CD4-positive, alpha-beta T cell (primary cell): ENCODE measurements around the gene TMEM168. TPM values are rescaled to one million over a fixed set of nuclear protein-coding genes. Genes with fewer than 3 reads are reported as not detected.

Experiments used
- ATAC-seq: fragments of 200-7000 bp; cut with Tn5 transposase; one replicate; pipeline ENCODE4 v1.10.0; 2022; ENCODE audit warnings: mild to moderate bottlenecking; ENCODE audit not compliant: poor library complexity
- CTCF ChIA-PET: fragments of 350-600 bp; sonication (Branson Sonifier 250); formaldehyde crosslinking; loops from one replicate; lab custom pipeline; 2021; ENCODE audit warnings: antibody characterized with exemption, inconsistent platforms; lab: Charles Lee
- POLR2A ChIA-PET: fragments of 350-600 bp; sonication (Branson Sonifier 250); formaldehyde crosslinking; loops from one replicate; lab custom pipeline; 2021; ENCODE audit warnings: antibody characterized with exemption, inconsistent platforms; lab: Charles Lee
- DNase-seq, 14 experiments: peaks; one replicate each; pipeline ENCODE4 v3.0.0-alpha.2; 2013 to 2020; ENCODE audit warnings: mixed read lengths in 2 of 14
- H3K27ac ChIP-seq, 2 donors: one replicate each; pipeline versions ENCODE4 v1.5.1 to v1.7.0; 2013; ENCODE audit warnings: low read length in 2 of 2, low read depth in 1 of 2, mild to moderate bottlenecking in 1 of 2
- H3K27me3 ChIP-seq, 2 experiments: 1 replicate in 1 of 2; 2 replicates in 1 of 2; pipeline versions ENCODE4 v1.6.1 to v1.7.0; 2013; ENCODE audit warnings: low read length in 2 of 2, control low read depth in 1 of 2, mild to moderate bottlenecking in 1 of 2, moderate library complexity in 1 of 2; ENCODE audit not compliant: insufficient read depth in 2 of 2, control insufficient read depth in 1 of 2
- H3K36me3 ChIP-seq: one replicate; pipeline ENCODE4 v1.6.1; 2013; ENCODE audit warnings: low read length, control low read depth; ENCODE audit not compliant: insufficient read depth
- H3K4me1 ChIP-seq: one replicate; pipeline ENCODE4 v1.6.1; 2013; ENCODE audit warnings: low read length, control low read depth; ENCODE audit not compliant: insufficient read depth
- H3K4me3 ChIP-seq: one replicate; pipeline ENCODE4 v1.5.1; 2013; ENCODE audit warnings: mild to moderate bottlenecking, low read length, moderate library complexity
- H3K9me3 ChIP-seq, 2 experiments: 1 replicate in 1 of 2; 2 replicates in 1 of 2; pipeline versions ENCODE4 v1.6.1 to v1.7.0; 2013; ENCODE audit warnings: low read length in 2 of 2, mild to moderate bottlenecking in 2 of 2, control low read depth in 1 of 2, moderate library complexity in 1 of 2; ENCODE audit not compliant: control insufficient read depth in 1 of 2, insufficient read depth in 1 of 2
- H3K27ac Mint-ChIP-seq: one replicate; pipeline ENCODE4 v1.8.0; 2020; ENCODE audit warnings: mixed read lengths
- H3K27me3 Mint-ChIP-seq: one replicate; pipeline ENCODE4 v1.8.0; 2021; ENCODE audit warnings: mixed read lengths
- H3K36me3 Mint-ChIP-seq: one replicate; pipeline ENCODE4 v1.8.0; 2021; ENCODE audit warnings: low read depth, mixed read lengths
- H3K4me1 Mint-ChIP-seq: one replicate; pipeline ENCODE4 v1.8.0; 2021; ENCODE audit warnings: low read depth, mixed read lengths
- H3K4me3 Mint-ChIP-seq: one replicate; pipeline ENCODE4 v1.8.0; 2020; ENCODE audit warnings: mild to moderate bottlenecking, mixed read lengths
- H3K9me3 Mint-ChIP-seq: one replicate; pipeline ENCODE4 v1.8.0; 2020; ENCODE audit warnings: mixed read lengths
- CTCF ChIP-seq: fragments of 200-600 bp; IDR thresholded peaks from one replicate; pipeline ENCODE4 v1.8.0; 2022; ENCODE audit warnings: antibody characterized with exemption, mild to moderate bottlenecking
- intact Hi-C, 2 experiments: fragments of 100-400 bp; cut with DNase I in 1 of 2; cut with micrococcal nuclease in 1 of 2; formaldehyde crosslinking; loops; one replicate each; pipeline versions ENCODE4 v1.15.1 to v1.9.0; 2023 to 2025; cut with DNase I, micrococcal nuclease
- total RNA-seq, 174 experiments: library from RNA in 2 of 174; stranded (reverse) in 2 of 174; gene quantifications; one replicate each; pipeline ENCODE4 v1.2.3 and lab custom pipeline; 2021 to 2026

TMEM168 gene
- total RNA-seq, 2 experiments from 2014 or later = 11.5 to 11.9 TPM

DNA sequence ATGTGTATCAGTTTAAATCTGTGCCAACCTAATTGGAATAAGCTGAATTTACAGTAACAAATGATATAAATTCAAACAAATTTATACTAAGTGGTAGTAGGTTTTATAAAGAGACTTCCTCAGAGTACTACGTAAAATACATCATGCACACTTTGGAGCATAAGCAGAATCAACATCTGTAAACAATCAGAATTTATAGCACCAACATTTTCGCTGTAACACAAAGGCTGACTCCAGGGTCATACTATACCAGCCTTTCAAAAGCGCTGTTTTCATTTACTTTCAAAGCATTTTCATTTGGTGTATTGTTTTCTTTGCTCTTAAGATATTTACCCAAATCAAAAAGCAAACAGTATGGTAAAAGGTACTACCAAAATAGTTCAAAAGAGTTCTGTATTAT, 29.3 kb upstream of the TMEM168 start:
- no peaks in the 10 kb centered on the region for H3K4me1 ChIP-seq
- ChIA-PET POLR2A (no interaction called here), CTCF (no interaction called here)
- peaks cover 10 to 11% of the 10 kb centered on the region in 2 experiments for H3K9me3 ChIP-seq
- DNase-seq (no peak), ATAC-seq (no peak)
- Mint-ChIP-seq H3K4me3 (no peak overlapping the region), H3K4me1 (no peaks in the 10 kb centered on the region), H3K9me3 (peaks cover 6% of the 10 kb centered on the region), H3K36me3 (peaks cover 66% of the 10 kb centered on the region), H3K27me3 (no peaks in the 10 kb centered on the region), H3K27ac (no peak overlapping the region)
- no peaks in the 10 kb centered on the region for H3K27me3 ChIP-seq
- TF ChIP-seq CTCF = no peak
- intact Hi-C loops = no loop called here
- no peaks in the 10 kb centered on the region for H3K36me3 ChIP-seq
- no peak overlapping the region for H3K4me3 ChIP-seq
- H3K27ac ChIP-seq = no peak overlapping the region

DNA sequence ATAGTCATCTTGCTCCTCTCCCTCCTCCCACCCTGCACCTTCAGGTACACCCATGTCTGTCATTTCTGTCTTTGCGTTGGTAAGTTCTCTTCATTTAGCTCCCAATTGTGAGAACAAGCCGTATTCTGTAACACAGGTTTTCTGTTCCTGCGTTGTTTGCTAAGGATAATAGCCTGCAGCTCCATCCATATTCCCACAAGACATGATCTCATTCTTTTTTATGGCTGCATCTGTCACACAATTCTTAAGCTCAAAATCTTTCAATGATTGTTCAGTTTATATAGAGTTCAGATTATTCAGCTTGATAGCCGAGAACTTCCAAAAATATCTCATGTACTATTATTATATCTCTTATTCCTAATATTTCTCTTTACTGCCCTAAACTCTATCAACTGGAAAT, 16.0 kb upstream of the TMEM168 start:
- Mint-ChIP-seq H3K27ac (no peak overlapping the region), H3K27me3 (peaks cover 4% of the 10 kb centered on the region), H3K36me3 (no peaks in the 10 kb centered on the region), H3K4me3 (no peak overlapping the region), H3K9me3 (peaks cover 2% of the 10 kb centered on the region), H3K4me1 (no peaks in the 10 kb centered on the region)
- DNase-seq (no peak), ATAC-seq (no peak)
- no peak overlapping the region for H3K27ac ChIP-seq
- no peak for TF ChIP-seq CTCF
- H3K27me3 ChIP-seq = no peaks in the 10 kb centered on the region
- H3K36me3 ChIP-seq = no peaks in the 10 kb centered on the region
- intact Hi-C loops = no loop called here
- no peaks in the 10 kb centered on the region for H3K4me1 ChIP-seq
- CTCF ChIA-PET = no interaction called here
- H3K4me3 ChIP-seq = no peak overlapping the region
- POLR2A ChIA-PET = no interaction called here
- no peaks in the 10 kb centered on the region for H3K9me3 ChIP-seq

- Histone ChIP-seq H3K27me3 (no peaks in the 10 kb centered on the region), H3K4me3 (no peak overlapping the region), H3K9me3 (no peaks in the 10 kb centered on the region), H3K27ac (no peak overlapping the region), H3K4me1 (no peaks in the 10 kb centered on the region), H3K36me3 (no peaks in the 10 kb centered on the region)
- Mint-ChIP-seq H3K27me3 (no peaks in the 10 kb centered on the region), H3K4me1 (no peaks in the 10 kb centered on the region), H3K36me3 (no peaks in the 10 kb centered on the region), H3K27ac (no peak overlapping the region), H3K4me3 (no peak overlapping the region), H3K9me3 (no peaks in the 10 kb centered on the region)
- POLR2A ChIA-PET = no interaction called here
- CTCF ChIA-PET = no interaction called here
- no peak for TF ChIP-seq CTCF
- intact Hi-C loops = no loop called here
- DNase-seq = no peak
- no peak for ATAC-seq
These were observed 12.2 kb upstream of the TMEM168 start for GRCh38 chr7:112802406-112802805.
